NCI-H1048 (cell line): ENCODE measurements around the gene PCDHB12.
"Not testable (repeated sequence)": the region's sequence is repeated elsewhere in the genome, so short reads cannot be mapped to it uniquely, and the experiment has no call there.

Experiments used
- DNase-seq: peaks from one replicate; lab custom pipeline; 2025; lab: John Stamatoyannopoulos, UW

Gene PCDHB12

GRCh38 chr5:141210281-141210680 lies 1.8 kb downstream of the PCDHB12 start:
- DNase-seq, result not testable (repeated sequence)

- DNase-seq, result not testable (repeated sequence)
These were observed 2.3 kb downstream of the PCDHB12 start for GRCh38 chr5:141210849-141211248.

GRCh38 chr5:141213656-141214339 lies 5.3 kb downstream of the PCDHB12 start, which contains the start of gene PCDHB13:
TSS of gene PCDHB13 (plus strand) at chr5:141213919. CDS start at chr5:141214124, 205 bp downstream.
- DNase-seq, result not testable (repeated sequence)

GRCh38 chr5:141214583-141214982 lies 6.1 kb downstream of the PCDHB12 start:
- DNase-seq, result not testable (repeated sequence)

- DNase-seq, result not testable (repeated sequence)
These were observed 7.0 kb downstream of the PCDHB12 start for GRCh38 chr5:141215504-141215903.

GRCh38 chr5:141216035-141216434 lies 7.5 kb downstream of the PCDHB12 start:
- DNase-seq, result not testable (repeated sequence)

- no peak for DNase-seq
These were observed 14.7 kb downstream of the PCDHB12 start, which contains the start of gene PCDHB14 for GRCh38 chr5:141223112-141223783. TSS of gene PCDHB14 (plus strand) at chr5:141223343. CDS start at chr5:141223506, 163 bp downstream.

- DNase-seq, result not testable (repeated sequence)
These were observed 16.3 kb downstream of the PCDHB12 start for GRCh38 chr5:141224844-141225243.

GRCh38 chr5:141225421-141225820 lies 16.9 kb downstream of the PCDHB12 start:
- DNase-seq, result not testable (repeated sequence)

- no peak for DNase-seq
These were observed 25.7 kb downstream of the PCDHB12 start for GRCh38 chr5:141234109-141234667.

- DNase-seq, result not testable (repeated sequence)
These were observed 27.4 kb downstream of the PCDHB12 start for GRCh38 chr5:141235922-141236321.

GRCh38 chr5:141236516-141237313 lies 28.2 kb downstream of the PCDHB12 start:
- DNase-seq, result no peak

GRCh38 chr5:141241496-141241895 lies 33.0 kb downstream of the PCDHB12 start:
- DNase-seq, result no peak

GRCh38 chr5:141245250-141245717 lies 36.8 kb downstream of the PCDHB12 start, which contains the start of gene PCDHB15:
TSS of gene PCDHB15 (plus strand) at chr5:141245395. CDS start at chr5:141245579, 184 bp downstream.
- DNase-seq, result no peak

- DNase-seq, result not testable (repeated sequence)
These were observed 38.5 kb downstream of the PCDHB12 start for GRCh38 chr5:141246971-141247370.

- not testable (repeated sequence) for DNase-seq
These were observed 38.9 kb downstream of the PCDHB12 start for GRCh38 chr5:141247434-141247833.

- DNase-seq, result no peak
These were observed 42.1 kb downstream of the PCDHB12 start for GRCh38 chr5:141250576-141250975.

- DNase-seq, result no peak
These were observed 49.9 kb downstream of the PCDHB12 start for GRCh38 chr5:141258464-141258863.

- no peak for DNase-seq
These were observed 50.4 kb downstream of the PCDHB12 start for GRCh38 chr5:141258948-141259347.

GRCh38 chr5:141260458-141261237 lies 52.1 kb downstream of the PCDHB12 start:
- no peak for DNase-seq

- DNase-seq, result no peak
These were observed 52.7 kb downstream of the PCDHB12 start for GRCh38 chr5:141261238-141261546.
